ENCODE measurements around the gene C10orf90.

- TF ChIP-seq, protein P1, sequence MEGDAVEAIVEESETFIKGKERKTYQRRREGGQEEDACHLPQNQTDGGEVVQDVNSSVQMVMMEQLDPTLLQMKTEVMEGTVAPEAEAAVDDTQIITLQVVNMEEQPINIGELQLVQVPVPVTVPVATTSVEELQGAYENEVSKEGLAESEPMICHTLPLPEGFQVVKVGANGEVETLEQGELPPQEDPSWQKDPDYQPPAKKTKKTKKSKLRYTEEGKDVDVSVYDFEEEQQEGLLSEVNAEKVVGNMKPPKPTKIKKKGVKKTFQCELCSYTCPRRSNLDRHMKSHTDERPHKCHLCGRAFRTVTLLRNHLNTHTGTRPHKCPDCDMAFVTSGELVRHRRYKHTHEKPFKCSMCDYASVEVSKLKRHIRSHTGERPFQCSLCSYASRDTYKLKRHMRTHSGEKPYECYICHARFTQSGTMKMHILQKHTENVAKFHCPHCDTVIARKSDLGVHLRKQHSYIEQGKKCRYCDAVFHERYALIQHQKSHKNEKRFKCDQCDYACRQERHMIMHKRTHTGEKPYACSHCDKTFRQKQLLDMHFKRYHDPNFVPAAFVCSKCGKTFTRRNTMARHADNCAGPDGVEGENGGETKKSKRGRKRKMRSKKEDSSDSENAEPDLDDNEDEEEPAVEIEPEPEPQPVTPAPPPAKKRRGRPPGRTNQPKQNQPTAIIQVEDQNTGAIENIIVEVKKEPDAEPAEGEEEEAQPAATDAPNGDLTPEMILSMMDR (IDR thresholded peaks at IDR 0.05) = no peak
- TF ChIP-seq ZFX (IDR thresholded peaks at IDR 0.05; ENCODE audit: borderline replicate concordance) = no peak
Observed at GRCh38 chr10:126549344-126549743, 121.1 kb downstream of the C10orf90 start.

Data from 22Rv1 (cell line).